ENCODE data around the gene PITPNM3.

DNA sequence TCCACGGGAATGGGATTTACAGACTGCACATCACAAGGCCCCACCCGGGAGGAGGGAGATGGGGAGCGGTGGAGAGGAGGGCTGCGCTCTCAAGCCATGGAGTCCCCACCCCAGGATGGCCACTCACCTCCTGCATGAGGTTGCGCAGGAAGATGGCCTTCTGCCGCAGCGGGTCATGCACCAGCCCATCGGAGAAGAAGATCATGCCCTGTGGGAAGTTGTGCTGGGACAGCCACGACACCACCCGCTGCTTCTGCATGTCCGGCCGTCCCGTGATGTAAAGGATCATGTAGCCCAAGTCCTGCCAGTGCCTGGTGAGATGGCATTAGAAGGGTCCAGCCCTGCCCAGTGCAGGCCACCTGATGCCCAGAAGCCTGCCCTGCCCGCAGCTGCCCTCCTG lies 95.1 kb downstream of the PITPNM3 start:
- TF ChIP-seq, protein P1, sequence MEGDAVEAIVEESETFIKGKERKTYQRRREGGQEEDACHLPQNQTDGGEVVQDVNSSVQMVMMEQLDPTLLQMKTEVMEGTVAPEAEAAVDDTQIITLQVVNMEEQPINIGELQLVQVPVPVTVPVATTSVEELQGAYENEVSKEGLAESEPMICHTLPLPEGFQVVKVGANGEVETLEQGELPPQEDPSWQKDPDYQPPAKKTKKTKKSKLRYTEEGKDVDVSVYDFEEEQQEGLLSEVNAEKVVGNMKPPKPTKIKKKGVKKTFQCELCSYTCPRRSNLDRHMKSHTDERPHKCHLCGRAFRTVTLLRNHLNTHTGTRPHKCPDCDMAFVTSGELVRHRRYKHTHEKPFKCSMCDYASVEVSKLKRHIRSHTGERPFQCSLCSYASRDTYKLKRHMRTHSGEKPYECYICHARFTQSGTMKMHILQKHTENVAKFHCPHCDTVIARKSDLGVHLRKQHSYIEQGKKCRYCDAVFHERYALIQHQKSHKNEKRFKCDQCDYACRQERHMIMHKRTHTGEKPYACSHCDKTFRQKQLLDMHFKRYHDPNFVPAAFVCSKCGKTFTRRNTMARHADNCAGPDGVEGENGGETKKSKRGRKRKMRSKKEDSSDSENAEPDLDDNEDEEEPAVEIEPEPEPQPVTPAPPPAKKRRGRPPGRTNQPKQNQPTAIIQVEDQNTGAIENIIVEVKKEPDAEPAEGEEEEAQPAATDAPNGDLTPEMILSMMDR (IDR thresholded peaks at IDR 0.05) = no peak
- no peak for TF ChIP-seq POLR2A (IDR thresholded peaks at IDR 0.05)

Data from adrenal gland (tissue), 5 donors.